Calu3 (cell line): ENCODE data around the gene WDR83. TPM values are rescaled to one million over a fixed set of nuclear protein-coding genes. Genes with fewer than 3 reads are reported as not detected.

Experiments
- total RNA-seq: library from RNA; stranded (reverse); gene quantifications from 2 replicates; pipeline ENCODE4 v1.2.3, GENCODE V29; 2022

WDR83 gene
- total RNA-seq, 1 experiment from 2014 or later = 10.1 TPM

Other genes starting within 250 kb of the WDR83 start
- 7.5 and 8.6 TPM in 2 replicates for gene ZNF443, start 225.8 kb upstream of the WDR83 start, total RNA-seq
- 1.6 and 1.7 TPM in 2 replicates for gene ZNF709, start 182.0 kb upstream of the WDR83 start, total RNA-seq
- gene ZNF564, start 115.3 kb upstream of the WDR83 start, total RNA-seq = 6.6 and 8.7 TPM in 2 replicates
- gene ZNF490, start 56.0 kb upstream of the WDR83 start, total RNA-seq = 5.4 and 6.3 TPM in 2 replicates
- gene ZNF791, start 55.9 kb upstream of the WDR83 start, total RNA-seq = 15.8 and 16.2 TPM in 2 replicates
- 76.9 and 84.4 TPM in 2 replicates for gene MAN2B1, start 65 bp upstream of the WDR83 start, total RNA-seq
- 57.6 and 69.1 TPM in 2 replicates for gene DHPS, start 15.1 kb downstream of the WDR83 start, total RNA-seq
- gene GNG14, start 21.2 kb downstream of the WDR83 start, total RNA-seq = not detected in 2 replicates
- gene FBXW9, start 29.8 kb downstream of the WDR83 start, total RNA-seq = 6.7 and 7.1 TPM in 2 replicates
- 67.0 and 87.6 TPM in 2 replicates for gene TNPO2, start 57.1 kb downstream of the WDR83 start, total RNA-seq
- gene TRIR, start 67.9 kb downstream of the WDR83 start, total RNA-seq = 124 and 128 TPM in 2 replicates
- 52.2 and 53.8 TPM in 2 replicates for gene GET3, start 70.7 kb downstream of the WDR83 start, total RNA-seq
- not detected in 2 replicates for gene BEST2, start 85.0 kb downstream of the WDR83 start, total RNA-seq
- 69.0 and 70.7 TPM in 2 replicates for gene HOOK2, start 108.7 kb downstream of the WDR83 start, total RNA-seq
- 113 and 116 TPM in 2 replicates for gene JUNB, start 124.7 kb downstream of the WDR83 start, total RNA-seq
- 121 and 135 TPM in 2 replicates for gene PRDX2, start 135.0 kb downstream of the WDR83 start, total RNA-seq
- gene THSD8, start 135.3 kb downstream of the WDR83 start, total RNA-seq = 14.0 and 16.1 TPM in 2 replicates
- 30.6 and 41.6 TPM in 2 replicates for gene RNASEH2A, start 139.8 kb downstream of the WDR83 start, total RNA-seq
- gene RTBDN, start 167.8 kb downstream of the WDR83 start, total RNA-seq = not detected in 2 replicates
- gene MAST1, start 171.7 kb downstream of the WDR83 start, total RNA-seq = 1.3 and 2.6 TPM in 2 replicates
- gene DNASE2, start 214.6 kb downstream of the WDR83 start, total RNA-seq = 32.7 and 38.4 TPM in 2 replicates
- gene KLF1, start 220.4 kb downstream of the WDR83 start, total RNA-seq = not detected in 2 replicates
- 23.6 and 26.8 TPM in 2 replicates for gene GCDH, start 224.4 kb downstream of the WDR83 start, total RNA-seq